ENCODE measurements around the gene HSD17B2. TPM values are rescaled to one million over a fixed set of nuclear protein-coding genes. Genes with fewer than 3 reads are reported as not detected.

Gene HSD17B2
- total and polyA plus RNA-seq, 7 experiments from 2014 or later: not detected

- Histone ChIP-seq H3K4me1 (ENCODE audit: control insufficient read depth in 2 of 2, insufficient read depth in 2 of 2, low read length in 2 of 2) (no peaks in the 10 kb centered on the region), H3K4me3 (ENCODE audit: low read length) (no peak overlapping the region), H3K36me3 (ENCODE audit: control insufficient read depth in 2 of 3, insufficient read depth in 3 of 3, low read length in 3 of 3) (no peaks in the 10 kb centered on the region), H3K9me3 (ENCODE audit: control insufficient read depth in 2 of 3, low read length in 3 of 3) (no peaks in the 10 kb centered on the region), H3K27ac (ENCODE audit: low read depth, low read length) (no peak overlapping the region), H3K27me3 (ENCODE audit: control insufficient read depth in 2 of 2, insufficient read depth in 2 of 2, low read length in 2 of 2) (no peaks in the 10 kb centered on the region)
- Mint-ChIP-seq H3K4me1 (peaks cover 0 to 8% (median 7%) of the 10 kb centered on the region in 7 donors), H3K9me3 (peaks cover 0 to 2% (median 0%) of the 10 kb centered on the region in 11 donors), H3K4me3 (no peak overlapping the region), H3K27me3 (peaks cover 4 to 20% (median 5%) of the 10 kb centered on the region in 5 donors), H3K36me3 (no peaks in the 10 kb centered on the region), H3K27ac (no peak overlapping the region)
- DNase-seq (no peak), ATAC-seq (no peak)
- intact Hi-C loops (cut with micrococcal nuclease): no loop called here
- CTCF ChIA-PET: no interaction called here
- POLR2A ChIA-PET: no interaction called here
These were observed 57.7 kb downstream of the HSD17B2 start for GRCh38 chr16:82092711-82093110.

- Mint-ChIP-seq H3K4me3 (no peak overlapping the region), H3K36me3 (no peaks in the 10 kb centered on the region), H3K4me1 (peaks cover 0 to 8% (median 7%) of the 10 kb centered on the region in 7 donors), H3K27me3 (peaks cover 4 to 28% (median 11%) of the 10 kb centered on the region in 5 donors), H3K27ac (no peak overlapping the region), H3K9me3 (peaks cover 0 to 2% (median 0%) of the 10 kb centered on the region in 11 donors)
- POLR2A ChIA-PET: no interaction called here
- intact Hi-C loops (cut with micrococcal nuclease): no loop called here
- CTCF ChIA-PET: no interaction called here
- no peak overlapping the region for H3K4me3 ChIP-seq (ENCODE audit: low read length)
- H3K36me3 ChIP-seq (ENCODE audit: control insufficient read depth in 2 of 3, insufficient read depth in 3 of 3, low read length in 3 of 3): no peaks in the 10 kb centered on the region
- DNase-seq (no peak), ATAC-seq (no peak)
- H3K4me1 ChIP-seq (ENCODE audit: control insufficient read depth in 2 of 2, insufficient read depth in 2 of 2, low read length in 2 of 2): no peaks in the 10 kb centered on the region
- H3K27me3 ChIP-seq (ENCODE audit: control insufficient read depth in 2 of 2, insufficient read depth in 2 of 2, low read length in 2 of 2): no peaks in the 10 kb centered on the region
- H3K27ac ChIP-seq (ENCODE audit: low read depth, low read length): no peak overlapping the region
- H3K9me3 ChIP-seq (ENCODE audit: control insufficient read depth in 2 of 3, low read length in 3 of 3): no peaks in the 10 kb centered on the region
These were observed 58.7 kb downstream of the HSD17B2 start for GRCh38 chr16:82093666-82094300.

GRCh38 chr16:82094942-82095540 is 60.0 kb downstream of the HSD17B2 start:
- Mint-ChIP-seq H3K36me3 (no peaks in the 10 kb centered on the region), H3K27ac (peak overlapping the region in 1 of 9 donors; percentile 22), H3K27me3 (peaks cover 4 to 31% (median 11%) of the 10 kb centered on the region in 5 donors), H3K4me1 (peaks cover 0 to 8% (median 7%) of the 10 kb centered on the region in 7 donors), H3K9me3 (peaks cover 0 to 3% (median 0%) of the 10 kb centered on the region in 11 donors), H3K4me3 (no peak overlapping the region)
- no peak overlapping the region for H3K4me3 ChIP-seq (ENCODE audit: low read length)
- CTCF ChIA-PET: no interaction called here
- DNase-seq (no peak), ATAC-seq (no peak)
- H3K27me3 ChIP-seq (ENCODE audit: control insufficient read depth in 2 of 2, insufficient read depth in 2 of 2, low read length in 2 of 2): no peaks in the 10 kb centered on the region
- no peaks in the 10 kb centered on the region for H3K4me1 ChIP-seq (ENCODE audit: control insufficient read depth in 2 of 2, insufficient read depth in 2 of 2, low read length in 2 of 2)
- POLR2A ChIA-PET: no interaction called here
- no peaks in the 10 kb centered on the region for H3K36me3 ChIP-seq (ENCODE audit: control insufficient read depth in 2 of 3, insufficient read depth in 3 of 3, low read length in 3 of 3)
- intact Hi-C loops (cut with micrococcal nuclease): no loop called here
- H3K9me3 ChIP-seq (ENCODE audit: control insufficient read depth in 2 of 3, low read length in 3 of 3): no peaks in the 10 kb centered on the region
- H3K27ac ChIP-seq (ENCODE audit: low read depth, low read length): no peak overlapping the region

GRCh38 chr16:82096641-82097040 is 61.6 kb downstream of the HSD17B2 start:
- Mint-ChIP-seq H3K9me3 (peaks cover 0 to 5% (median 0%) of the 10 kb centered on the region in 11 donors), H3K4me1 (peaks cover 0 to 8% (median 7%) of the 10 kb centered on the region in 7 donors), H3K27ac (no peak overlapping the region), H3K4me3 (no peak overlapping the region), H3K27me3 (peaks cover 4 to 33% (median 11%) of the 10 kb centered on the region in 5 donors), H3K36me3 (no peaks in the 10 kb centered on the region)
- Histone ChIP-seq H3K9me3 (ENCODE audit: control insufficient read depth in 2 of 3, low read length in 3 of 3) (no peaks in the 10 kb centered on the region), H3K27me3 (ENCODE audit: control insufficient read depth in 2 of 2, insufficient read depth in 2 of 2, low read length in 2 of 2) (no peaks in the 10 kb centered on the region), H3K4me1 (ENCODE audit: control insufficient read depth in 2 of 2, insufficient read depth in 2 of 2, low read length in 2 of 2) (no peaks in the 10 kb centered on the region), H3K27ac (ENCODE audit: low read depth, low read length) (no peak overlapping the region), H3K4me3 (ENCODE audit: low read length) (no peak overlapping the region), H3K36me3 (ENCODE audit: control insufficient read depth in 2 of 3, insufficient read depth in 3 of 3, low read length in 3 of 3) (no peaks in the 10 kb centered on the region)
- ATAC-seq: no peak
- intact Hi-C loops (cut with micrococcal nuclease): no loop called here
- ChIA-PET CTCF (interaction anchor here (0.6 kb wide), 1 partner anchor 59 kb away, joined by 3 read pairs; no protein-coding TSS in a partner anchor), POLR2A (no interaction called here)
- DNase-seq: no peak

- ATAC-seq (no peak), DNase-seq (no peak)
- Histone ChIP-seq H3K4me3 (ENCODE audit: low read length) (no peak overlapping the region), H3K4me1 (ENCODE audit: control insufficient read depth in 2 of 2, insufficient read depth in 2 of 2, low read length in 2 of 2) (no peaks in the 10 kb centered on the region), H3K9me3 (ENCODE audit: control insufficient read depth in 2 of 3, low read length in 3 of 3) (no peaks in the 10 kb centered on the region), H3K36me3 (ENCODE audit: control insufficient read depth in 2 of 3, insufficient read depth in 3 of 3, low read length in 3 of 3) (no peaks in the 10 kb centered on the region), H3K27me3 (ENCODE audit: control insufficient read depth in 2 of 2, insufficient read depth in 2 of 2, low read length in 2 of 2) (no peaks in the 10 kb centered on the region), H3K27ac (ENCODE audit: low read depth, low read length) (no peak overlapping the region)
- Mint-ChIP-seq H3K27ac (no peak overlapping the region), H3K4me3 (no peak overlapping the region), H3K36me3 (no peaks in the 10 kb centered on the region), H3K27me3 (peaks cover 5 to 11% (median 6%) of the 10 kb centered on the region in 5 donors), H3K4me1 (no peaks in the 10 kb centered on the region), H3K9me3 (peaks cover 0 to 1% (median 0%) of the 10 kb centered on the region in 11 donors)
- ChIA-PET CTCF (no interaction called here), POLR2A (no interaction called here)
- intact Hi-C loops (cut with micrococcal nuclease): no loop called here
These were observed 70.1 kb downstream of the HSD17B2 start for GRCh38 chr16:82105107-82105506.

GRCh38 chr16:82108100-82108499 is 73.0 kb downstream of the HSD17B2 start:
- H3K36me3 Mint-ChIP-seq: no peaks in the 10 kb centered on the region
- no peaks in the 10 kb centered on the region for H3K4me1 Mint-ChIP-seq
- no peak overlapping the region for H3K27ac ChIP-seq (ENCODE audit: low read depth, low read length)
- POLR2A ChIA-PET: no interaction called here
- no peaks in the 10 kb centered on the region for H3K27me3 ChIP-seq (ENCODE audit: control insufficient read depth in 2 of 2, insufficient read depth in 2 of 2, low read length in 2 of 2)
- no peak overlapping the region for H3K4me3 Mint-ChIP-seq
- no peaks in the 10 kb centered on the region for H3K36me3 ChIP-seq (ENCODE audit: control insufficient read depth in 2 of 3, insufficient read depth in 3 of 3, low read length in 3 of 3)
- intact Hi-C loops (cut with micrococcal nuclease): no loop called here
- peaks cover 0 to 8% (median 5%) of the 10 kb centered on the region in 5 donors for H3K27me3 Mint-ChIP-seq
- DNase-seq: no peak
- no peak for ATAC-seq
- peaks cover 0 to 1% (median 0%) of the 10 kb centered on the region in 11 donors for H3K9me3 Mint-ChIP-seq
- H3K4me1 ChIP-seq (ENCODE audit: control insufficient read depth in 2 of 2, insufficient read depth in 2 of 2, low read length in 2 of 2): no peaks in the 10 kb centered on the region
- no peaks in the 10 kb centered on the region for H3K9me3 ChIP-seq (ENCODE audit: control insufficient read depth in 2 of 3, low read length in 3 of 3)
- CTCF ChIA-PET: no interaction called here
- H3K4me3 ChIP-seq (ENCODE audit: low read length): no peak overlapping the region
- H3K27ac Mint-ChIP-seq: no peak overlapping the region

- H3K9me3 ChIP-seq (ENCODE audit: control insufficient read depth in 2 of 3, low read length in 3 of 3): no peaks in the 10 kb centered on the region
- H3K9me3 Mint-ChIP-seq: peaks cover 0 to 1% (median 0%) of the 10 kb centered on the region in 11 donors
- H3K27me3 Mint-ChIP-seq: peaks cover 0 to 8% (median 5%) of the 10 kb centered on the region in 5 donors
- H3K4me1 ChIP-seq (ENCODE audit: control insufficient read depth in 2 of 2, insufficient read depth in 2 of 2, low read length in 2 of 2): no peaks in the 10 kb centered on the region
- ChIA-PET CTCF (no interaction called here), POLR2A (no interaction called here)
- ATAC-seq (no peak), DNase-seq (no peak)
- no peaks in the 10 kb centered on the region for H3K36me3 Mint-ChIP-seq
- H3K4me3 Mint-ChIP-seq: no peak overlapping the region
- no peaks in the 10 kb centered on the region for H3K27me3 ChIP-seq (ENCODE audit: control insufficient read depth in 2 of 2, insufficient read depth in 2 of 2, low read length in 2 of 2)
- H3K36me3 ChIP-seq (ENCODE audit: control insufficient read depth in 2 of 3, insufficient read depth in 3 of 3, low read length in 3 of 3): no peaks in the 10 kb centered on the region
- H3K27ac Mint-ChIP-seq: no peak overlapping the region
- intact Hi-C loops (cut with micrococcal nuclease): no loop called here
- no peak overlapping the region for H3K4me3 ChIP-seq (ENCODE audit: low read length)
- H3K4me1 Mint-ChIP-seq: no peaks in the 10 kb centered on the region
- no peak overlapping the region for H3K27ac ChIP-seq (ENCODE audit: low read depth, low read length)
These were observed 73.7 kb downstream of the HSD17B2 start for GRCh38 chr16:82108774-82109173.
